Suppressor macrophage treated with lipopolysaccharide for 1 hour (primary cell): ENCODE measurements around the gene ZNF33A.
"Not testable (repeated sequence)": the region's sequence is repeated elsewhere in the genome, so short reads cannot be mapped to it uniquely, and the experiment has no call there.

Source experiments
- DNase-seq, 3 donors: peaks; one replicate each; pipeline ENCODE4 v3.0.0-alpha.2; 2020 to 2022

The ZNF33A gene

DNA sequence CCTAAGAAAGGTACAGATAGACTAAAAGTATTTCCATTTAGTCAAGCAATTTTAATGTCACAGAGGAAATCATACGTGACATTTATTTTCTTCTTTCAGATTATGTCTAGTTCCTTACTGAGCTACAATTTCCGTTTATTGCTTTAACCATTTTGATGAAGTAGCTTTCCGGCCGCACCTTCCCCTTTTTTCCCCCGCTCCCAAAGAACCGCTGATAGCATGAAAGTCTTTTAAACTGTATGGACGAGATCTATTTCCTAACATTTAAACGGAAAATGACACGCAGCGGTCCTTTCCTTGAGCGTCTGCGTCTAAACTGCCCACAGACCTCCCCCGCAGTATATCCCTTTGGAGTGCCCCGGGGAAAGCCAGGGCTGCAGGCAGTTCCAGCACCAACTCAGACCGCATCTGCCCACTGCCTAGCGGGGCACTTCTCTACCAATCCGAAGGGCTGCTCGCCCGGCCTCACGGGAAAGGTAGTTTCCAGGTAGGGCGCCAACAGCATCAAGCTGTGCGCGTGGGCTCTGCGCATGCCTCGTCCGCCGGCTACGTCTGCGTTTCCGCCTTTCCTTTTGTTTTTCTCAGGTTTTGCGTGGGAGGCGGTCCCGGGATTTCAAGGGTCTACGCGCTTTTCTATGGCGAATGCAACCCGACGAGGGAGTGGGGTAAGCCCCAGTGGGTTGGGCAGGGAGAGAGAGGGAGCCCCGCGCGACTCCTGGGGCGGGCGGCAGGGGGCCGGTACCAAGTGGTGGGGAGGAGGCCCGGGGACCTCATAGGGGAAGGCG is at the start of gene ZNF33A:
Gene ZNF33A, plus strand, starts transcription at position 557 of the 785 bp plus-strand sequence. CDS start 1,667 bp downstream, outside the sequence.
- peak; percentile 98 to 100 (median 98) for DNase-seq

DNA sequence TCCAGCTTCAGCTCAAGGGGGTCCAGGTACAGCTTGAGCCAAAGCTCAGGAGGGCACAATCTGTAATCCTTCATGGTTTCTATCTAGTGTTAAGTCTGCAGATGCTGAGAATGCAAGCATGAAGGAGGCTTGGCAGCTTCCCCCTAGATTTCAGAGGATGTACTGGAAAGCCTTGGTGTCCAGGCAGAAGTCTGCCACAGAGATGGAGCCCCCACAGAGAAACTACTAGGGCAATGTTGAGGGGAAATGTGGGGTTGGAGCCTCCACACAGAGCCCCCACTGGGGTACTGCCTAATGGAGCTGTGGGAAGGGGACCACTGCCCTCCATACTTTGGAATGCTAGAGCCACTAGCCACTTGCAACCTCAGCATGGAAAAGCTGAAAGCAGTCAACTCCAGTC is 45.5 kb upstream of the ZNF33A start:
- no peak for DNase-seq

DNA sequence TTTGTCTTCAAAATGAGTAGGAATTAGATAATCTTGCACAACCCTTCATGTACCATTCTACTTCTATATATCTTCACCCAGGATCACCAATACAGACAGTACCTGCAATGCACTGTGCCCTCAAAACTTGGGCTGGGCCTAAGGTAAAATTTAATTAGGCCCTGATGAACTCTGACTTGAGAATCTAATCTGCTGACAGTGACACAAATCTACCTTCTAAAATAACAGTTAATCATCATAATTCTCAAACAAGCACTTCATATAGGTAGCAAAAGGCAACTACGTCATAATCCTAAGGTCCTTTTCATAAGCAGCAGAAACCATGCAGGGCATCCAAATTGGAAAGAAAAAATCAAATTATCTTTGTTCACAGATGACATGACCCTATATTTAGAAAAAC is 38.1 kb upstream of the ZNF33A start:
- no peak for DNase-seq

DNA sequence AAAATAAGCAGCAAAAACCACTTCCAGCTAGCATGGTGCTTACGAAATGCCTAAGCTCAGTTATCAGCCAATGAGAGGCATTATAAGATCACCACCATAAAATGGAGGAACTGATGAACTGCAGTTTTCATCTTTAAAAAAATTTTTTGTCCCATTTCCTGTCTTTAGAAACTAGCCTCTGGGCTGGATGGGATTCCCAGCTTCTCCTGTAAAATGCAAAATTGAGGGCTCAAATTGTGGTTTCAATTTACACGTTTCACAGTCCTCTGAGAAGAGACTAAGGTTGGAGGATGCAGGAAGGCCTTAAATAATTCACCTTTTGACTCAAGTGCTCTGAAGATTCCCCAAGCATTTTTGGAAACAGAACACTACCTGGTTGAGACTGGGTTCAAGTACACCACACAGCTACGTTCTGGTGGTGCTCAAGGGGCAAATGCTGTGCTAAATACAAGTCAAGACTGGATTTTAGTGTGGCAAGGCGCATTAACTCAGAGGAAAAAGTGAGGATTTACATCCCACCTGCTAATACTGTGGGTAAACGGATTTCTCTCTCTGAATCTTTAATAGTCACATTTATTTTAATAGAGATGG is 35.0 kb upstream of the ZNF33A start:
- DNase-seq: peak; percentile 21 to 53 (median 52)

DNA sequence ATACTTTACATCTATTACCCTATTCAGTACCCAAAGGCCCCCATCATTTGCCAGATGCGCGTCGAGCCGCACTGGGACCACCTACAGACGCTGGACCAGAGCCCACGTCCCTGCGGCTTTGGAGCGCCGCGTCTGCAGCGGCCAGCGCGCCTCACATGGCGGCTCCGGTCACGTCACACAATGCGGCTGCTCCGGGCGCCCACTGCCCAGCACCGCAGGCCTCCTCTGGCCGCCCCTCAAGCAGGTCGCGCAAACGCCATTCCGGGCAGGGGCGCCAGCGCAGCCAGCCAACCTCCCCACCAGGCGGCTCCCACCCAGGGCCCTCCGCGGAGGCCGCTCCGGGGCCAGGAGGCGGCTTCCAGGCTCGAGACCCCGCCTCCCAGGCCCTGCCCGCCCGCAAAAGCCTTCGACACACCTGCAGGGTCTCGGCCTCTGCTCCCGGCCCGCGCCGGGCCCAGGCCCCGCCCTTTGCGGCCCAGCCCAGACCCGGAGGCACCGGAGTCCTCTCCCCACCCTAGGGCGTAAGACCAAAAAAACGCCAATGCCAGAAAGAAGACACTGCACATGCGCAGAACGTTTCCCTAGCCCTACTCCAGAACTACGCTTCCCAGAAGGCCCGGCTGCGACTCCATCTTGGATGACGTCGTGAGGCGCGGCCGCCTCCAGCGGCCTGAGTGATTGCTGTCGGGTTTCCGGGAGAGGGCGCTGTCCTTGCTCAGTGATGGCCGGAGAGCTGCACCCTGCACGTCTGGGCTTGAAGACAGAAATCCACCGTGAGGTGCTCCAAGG is 34.2 kb upstream of the ZNF33A start, which contains the start of gene ZNF25:
Gene ZNF25, minus strand, starts transcription at position 557 of the 789 bp plus-strand sequence. CDS start 4,925 bp downstream, outside the sequence.
- peak; percentile 98 to 100 (median 99) for DNase-seq

DNA sequence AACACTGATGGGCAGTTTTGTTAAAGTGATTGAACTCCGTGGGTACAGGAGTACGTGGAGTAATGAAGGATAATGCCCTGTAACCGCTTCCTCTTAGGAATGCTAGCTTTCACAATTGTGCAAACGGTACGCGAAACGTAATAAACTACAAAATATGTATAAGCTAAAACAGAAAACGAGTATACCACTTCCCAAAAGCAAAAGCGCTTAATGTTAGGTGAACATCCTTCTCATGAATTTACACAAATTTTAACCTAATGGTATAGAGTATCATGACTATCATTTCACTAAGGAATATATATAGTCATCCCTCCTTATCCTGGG is 33.6 kb upstream of the ZNF33A start:
- DNase-seq: no peak

DNA sequence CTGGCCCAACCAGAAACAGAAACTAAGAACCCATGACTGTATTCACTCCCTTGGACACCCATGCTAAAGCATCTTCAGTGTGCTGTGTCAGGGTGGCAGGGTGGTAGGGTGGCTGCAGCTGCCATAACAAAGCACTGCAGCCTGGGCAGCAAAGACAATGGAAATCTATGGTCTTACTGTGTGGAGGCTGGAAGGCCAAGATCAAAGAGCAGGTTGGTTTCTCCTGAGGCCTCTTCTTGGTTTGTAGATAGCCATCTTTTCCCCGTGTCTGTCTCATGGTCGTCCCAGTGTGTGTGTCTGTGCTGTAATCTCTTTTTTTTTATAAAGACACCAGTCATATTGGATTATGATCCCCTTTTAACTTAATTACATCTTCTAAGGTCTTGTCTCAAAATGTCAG is 18.8 kb upstream of the ZNF33A start:
- no peak for DNase-seq

DNA sequence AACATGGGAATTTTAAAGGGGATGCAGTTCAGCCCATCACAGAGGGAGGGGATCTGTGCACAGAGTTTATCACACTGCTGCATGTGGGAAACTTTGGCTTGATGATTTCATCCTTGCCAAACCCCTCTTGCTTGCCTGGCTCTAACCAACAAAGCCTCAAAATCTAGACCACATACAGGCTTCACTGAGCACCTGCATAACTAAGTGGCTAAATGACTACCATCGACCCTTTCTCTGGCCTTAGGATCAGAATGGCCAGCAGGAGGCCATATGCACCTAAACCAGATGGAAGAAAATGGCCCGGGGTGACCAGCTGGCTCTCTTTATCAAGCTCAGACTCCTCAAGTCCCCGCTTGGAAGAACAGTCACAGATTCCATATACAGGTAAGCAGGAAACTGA is 18.4 kb upstream of the ZNF33A start:
- DNase-seq: peak in 1 of 3 donors; percentile 20

DNA sequence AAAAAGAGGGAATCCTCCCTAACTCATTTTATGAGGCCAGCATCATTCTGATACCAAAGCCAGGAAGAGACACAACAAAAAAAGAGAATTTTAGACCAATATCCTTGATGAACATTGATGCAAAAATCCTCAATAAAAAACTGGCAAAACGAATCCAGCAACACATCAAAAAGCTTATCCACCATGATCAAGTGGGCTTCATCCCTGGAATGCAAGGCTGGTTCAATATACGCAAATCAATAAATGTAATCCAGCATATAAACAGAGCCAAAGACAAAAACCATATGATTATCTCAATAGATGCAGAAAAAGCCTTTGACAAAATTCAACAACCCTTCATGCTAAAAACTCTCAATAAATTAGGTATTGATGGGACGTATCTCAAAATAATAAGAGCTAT is 11.6 kb upstream of the ZNF33A start:
- not testable (repeated sequence) for DNase-seq

DNA sequence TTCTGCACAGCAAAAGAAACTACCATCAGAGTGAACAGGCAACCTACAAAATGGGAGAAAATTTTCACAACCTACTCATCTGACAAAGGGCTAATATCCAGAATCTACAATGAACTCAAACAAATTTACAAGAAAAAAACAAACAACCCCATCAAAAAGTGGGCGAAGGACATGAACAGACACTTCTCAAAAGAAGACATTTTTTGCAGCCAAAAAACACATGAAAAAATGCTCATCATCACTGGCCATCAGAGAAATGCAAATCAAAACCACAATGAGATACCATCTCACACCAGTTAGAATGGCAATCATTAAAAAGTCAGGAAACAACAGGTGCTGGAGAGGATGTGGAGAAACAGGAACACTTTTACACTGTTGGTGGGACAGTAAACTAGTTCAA is 10.0 kb upstream of the ZNF33A start:
- DNase-seq: not testable (repeated sequence)

DNA sequence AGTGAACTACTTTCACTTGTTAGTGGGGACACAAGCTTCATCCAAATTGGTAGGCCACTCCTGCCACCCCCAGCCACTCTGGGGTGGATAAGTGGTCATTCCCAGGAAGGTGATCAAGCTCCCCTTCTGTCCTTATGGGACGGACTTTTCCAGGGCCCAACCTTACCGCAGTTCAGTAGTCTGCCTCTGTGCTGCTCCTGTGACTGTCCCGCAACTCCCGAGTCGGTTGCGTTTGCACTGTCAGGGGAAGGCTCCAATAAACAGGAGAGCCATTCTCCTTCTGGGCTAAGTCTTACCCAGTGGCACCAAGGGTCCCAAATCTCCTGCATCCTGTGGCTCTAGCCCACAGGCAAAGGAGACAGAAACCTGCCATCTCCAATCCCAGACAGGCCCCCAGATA is 7.4 kb upstream of the ZNF33A start:
- no peak for DNase-seq

DNA sequence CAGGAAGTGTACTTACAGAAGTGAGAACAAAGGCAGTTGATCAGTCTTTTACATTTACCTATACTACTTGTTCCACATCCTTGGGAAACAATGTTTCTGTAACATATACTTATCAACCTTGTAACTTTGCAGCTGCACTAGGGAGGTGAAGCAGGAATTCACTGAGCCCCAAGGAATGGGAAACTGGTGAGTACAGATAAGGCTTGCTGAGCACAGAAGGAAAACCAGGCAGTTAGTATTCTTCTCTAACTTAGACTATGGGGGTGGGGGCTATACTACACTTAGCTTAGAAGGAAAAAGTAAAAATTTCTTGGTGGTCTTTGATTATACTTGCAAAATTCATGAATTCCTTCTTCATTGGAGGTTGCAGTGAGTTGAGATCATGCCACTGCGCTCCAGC is 6.9 kb upstream of the ZNF33A start:
- no peak for DNase-seq

DNA sequence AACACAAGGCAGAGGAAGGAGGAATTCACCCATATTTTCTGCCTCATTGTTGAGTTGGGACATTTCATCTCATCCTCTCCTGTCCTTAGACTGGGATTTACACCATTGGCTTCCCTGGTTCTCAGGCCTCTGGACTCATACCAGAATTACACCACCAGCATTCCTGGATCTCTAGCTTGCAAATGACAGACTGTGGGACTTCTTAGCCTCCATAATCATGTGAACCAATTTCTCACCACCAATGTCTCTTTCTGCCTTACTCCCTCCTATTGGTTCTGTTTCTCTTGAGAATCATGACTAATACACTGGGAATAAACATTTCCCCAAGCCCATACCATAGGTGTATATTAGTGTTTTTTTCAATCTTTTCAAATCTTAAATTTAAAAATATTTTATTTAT is 2.9 kb upstream of the ZNF33A start:
- DNase-seq: peak; percentile 53 to 71 (median 57)

DNA sequence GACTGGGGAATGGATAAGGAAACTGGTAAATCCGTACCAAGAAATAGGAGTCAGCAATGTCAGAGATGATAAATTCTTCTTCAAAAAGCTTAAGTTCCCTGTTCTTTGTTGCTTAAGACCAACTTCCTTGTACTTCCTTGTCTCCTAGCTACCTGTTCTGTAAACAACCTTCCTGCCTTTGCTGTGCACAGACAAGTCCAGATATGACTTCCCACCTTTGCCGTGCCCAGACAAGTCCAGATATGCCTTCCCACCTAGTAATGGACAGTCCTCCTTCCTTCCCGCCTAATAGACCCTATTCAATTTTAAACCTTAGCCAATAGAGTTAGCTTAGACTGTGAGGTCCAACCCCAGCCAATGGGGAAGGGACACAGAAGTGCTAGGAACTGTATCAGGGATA is 2.5 kb upstream of the ZNF33A start:
- peak in 2 of 3 donors; percentile 43 to 65 for DNase-seq

DNA sequence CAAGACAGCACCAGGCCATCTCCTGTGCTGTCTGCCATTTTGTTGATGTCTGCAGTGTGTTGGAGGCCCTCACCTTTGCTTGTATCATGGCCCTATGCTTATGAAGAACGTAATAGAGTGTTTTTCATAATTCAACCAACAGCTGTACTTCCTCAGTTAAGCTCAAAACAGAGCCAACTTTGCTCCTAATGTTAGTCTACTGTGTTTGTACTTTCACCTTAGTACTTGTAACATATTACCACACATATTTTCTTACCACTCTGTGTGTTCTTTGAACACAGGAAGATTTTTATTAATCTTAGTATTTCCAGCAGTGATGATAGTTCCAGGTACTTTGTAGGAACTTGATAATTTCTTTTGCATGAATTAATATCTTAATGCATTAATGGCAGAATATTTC is 5.9 kb downstream of the ZNF33A start:
- no peak for DNase-seq

DNA sequence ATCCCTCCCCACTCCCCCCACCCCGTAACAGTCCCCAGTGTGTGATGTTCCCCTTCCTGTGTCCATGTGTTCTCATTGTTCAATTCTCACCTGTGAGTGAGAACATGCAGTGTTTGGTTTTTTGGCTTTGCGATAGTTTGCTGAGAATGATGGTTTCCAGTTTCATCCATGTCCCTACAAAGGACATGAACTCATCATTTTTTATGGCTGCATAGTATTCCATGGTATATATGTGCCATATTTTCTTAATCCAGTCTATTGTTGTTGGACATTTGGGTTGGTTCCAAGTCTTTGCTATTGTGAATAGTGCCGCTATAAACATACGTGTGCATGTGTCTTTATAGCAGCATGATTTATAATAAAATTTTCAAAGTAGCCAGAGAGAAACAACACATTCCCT is 8.6 kb downstream of the ZNF33A start:
- DNase-seq: not testable (repeated sequence)

DNA sequence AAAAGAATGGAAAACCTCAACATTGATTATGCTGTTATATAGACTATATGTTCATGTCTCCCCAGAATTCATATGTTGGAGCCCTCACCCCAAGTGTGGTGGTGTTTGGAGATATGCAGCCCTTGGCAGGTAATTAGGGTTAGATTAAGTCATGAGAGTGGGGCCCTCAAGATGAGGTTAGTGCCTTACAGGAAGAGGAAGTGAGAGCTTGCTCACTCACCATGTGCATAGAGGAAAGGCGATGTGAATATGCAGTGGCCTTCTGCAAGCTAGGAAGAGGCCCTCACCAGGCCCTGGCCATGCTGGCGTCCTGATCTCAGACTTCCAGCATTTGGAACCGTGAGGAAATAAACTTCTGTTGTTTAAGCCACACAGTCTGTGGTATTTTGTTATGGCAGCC is 14.8 kb downstream of the ZNF33A start:
- DNase-seq: peak; percentile 22 to 31 (median 27)

DNA sequence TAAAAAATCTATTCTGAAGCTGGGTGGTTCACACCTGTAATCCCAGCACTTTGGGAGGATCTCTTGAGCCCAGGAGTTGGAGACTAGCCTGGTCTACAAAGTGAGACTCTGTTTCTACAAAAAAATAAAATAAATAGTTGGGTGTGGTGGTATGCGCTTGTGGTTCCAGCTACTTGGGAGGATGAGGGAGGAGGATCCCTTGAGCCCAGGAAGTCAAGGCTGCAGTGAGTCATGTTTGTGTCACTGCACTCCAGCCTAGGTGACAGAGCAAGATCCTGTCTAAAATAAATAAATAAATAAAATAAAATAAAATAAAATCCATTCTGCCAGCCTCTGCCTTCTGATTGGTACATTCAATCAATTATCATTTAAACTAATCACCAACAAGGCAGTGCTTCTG is 17.5 kb downstream of the ZNF33A start:
- peak in 2 of 3 donors; percentile 23 to 33 for DNase-seq

DNA sequence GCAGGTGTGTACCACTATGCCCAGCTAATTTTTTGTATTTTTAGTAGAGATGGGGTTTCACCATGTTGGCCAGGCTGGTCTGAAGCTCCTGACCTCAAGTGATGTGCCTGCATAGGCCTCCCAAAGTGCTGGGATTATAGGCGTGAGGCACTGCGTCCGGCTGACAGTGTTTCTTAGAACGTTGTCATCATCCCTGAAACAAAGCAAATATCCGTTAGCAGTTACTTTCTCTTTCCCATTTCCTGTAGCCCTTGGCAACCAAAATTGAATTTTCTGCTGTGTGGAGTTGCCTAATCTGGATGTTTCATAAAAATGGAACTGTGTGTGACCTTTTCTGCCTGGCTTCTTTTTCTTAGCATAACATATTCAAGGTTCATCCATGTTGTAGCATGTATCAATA is 22.4 kb downstream of the ZNF33A start:
- peak; percentile 45 to 65 (median 54) for DNase-seq

DNA sequence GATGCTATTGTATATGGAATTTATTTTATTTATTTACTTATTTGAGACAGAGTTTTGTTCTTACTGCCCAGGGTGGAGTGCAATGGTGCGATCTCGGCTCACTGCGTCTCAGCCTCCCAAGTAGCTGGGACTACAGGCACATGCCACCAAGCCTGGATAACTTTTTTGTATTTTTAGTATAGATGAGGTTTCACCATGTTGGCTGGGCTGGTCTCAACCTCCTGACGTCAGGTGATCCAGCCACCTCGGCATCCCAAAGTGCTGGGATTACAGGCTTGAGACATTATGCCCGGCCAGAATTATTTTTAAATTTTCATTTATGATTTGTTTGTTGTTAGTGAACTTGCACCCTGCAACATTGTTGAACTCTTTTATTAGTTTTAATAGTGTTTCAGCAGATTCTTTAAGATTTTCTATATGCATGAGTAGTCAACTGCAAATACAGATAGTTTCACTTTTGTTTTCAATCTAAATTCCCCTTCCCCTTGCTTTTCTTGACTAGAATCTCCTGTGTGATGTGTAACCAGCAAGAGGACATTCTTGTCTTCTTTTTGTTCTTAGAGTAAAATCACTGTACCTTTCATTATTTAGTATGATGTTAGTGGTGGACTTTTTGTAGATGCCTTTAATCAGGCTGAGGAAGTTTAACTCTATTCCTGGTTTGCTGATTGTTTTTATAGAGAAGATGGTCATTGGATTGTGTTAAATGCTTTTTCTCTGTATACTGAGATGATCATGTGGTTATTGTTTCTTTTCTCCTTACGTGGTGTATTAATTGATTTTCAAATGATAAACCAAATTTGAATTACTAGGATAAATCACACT is 27.8 kb downstream of the ZNF33A start:
- peak; percentile 29 to 61 (median 49) for DNase-seq

DNA sequence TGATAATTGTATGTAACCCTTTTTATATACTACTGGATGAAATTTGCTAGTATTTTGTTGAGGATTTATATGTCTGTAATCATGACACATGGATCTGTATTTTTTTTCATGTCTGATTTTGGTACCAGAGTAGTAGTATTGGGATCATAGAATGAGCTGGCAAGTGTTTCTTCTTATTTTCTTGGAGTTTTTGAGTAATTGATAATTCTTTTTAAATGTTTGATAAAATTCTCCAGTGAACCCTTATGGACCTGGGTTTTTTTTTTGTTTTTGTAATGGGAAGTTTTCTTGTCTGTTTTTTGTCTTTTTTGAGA is 28.4 kb downstream of the ZNF33A start:
- no peak for DNase-seq

DNA sequence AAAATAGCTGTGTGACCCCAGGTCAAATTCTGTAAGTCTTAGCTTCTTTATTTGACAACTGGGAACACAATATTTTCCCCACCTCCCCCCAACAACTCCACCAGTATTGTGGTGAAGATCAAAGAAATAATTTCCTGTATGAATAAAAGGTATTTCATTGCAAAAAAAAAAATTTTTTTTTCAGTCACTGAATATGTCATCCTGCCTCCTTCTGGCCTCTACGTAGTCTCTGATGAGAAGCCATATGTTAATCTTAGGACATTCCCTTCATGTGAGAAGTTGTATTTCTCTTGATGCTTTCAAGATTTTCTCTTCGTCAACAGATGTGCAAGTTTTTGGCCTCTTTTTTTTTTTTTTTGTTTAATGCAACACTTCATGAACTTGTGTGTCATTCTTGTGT is 33.0 kb downstream of the ZNF33A start:
- no peak for DNase-seq

DNA sequence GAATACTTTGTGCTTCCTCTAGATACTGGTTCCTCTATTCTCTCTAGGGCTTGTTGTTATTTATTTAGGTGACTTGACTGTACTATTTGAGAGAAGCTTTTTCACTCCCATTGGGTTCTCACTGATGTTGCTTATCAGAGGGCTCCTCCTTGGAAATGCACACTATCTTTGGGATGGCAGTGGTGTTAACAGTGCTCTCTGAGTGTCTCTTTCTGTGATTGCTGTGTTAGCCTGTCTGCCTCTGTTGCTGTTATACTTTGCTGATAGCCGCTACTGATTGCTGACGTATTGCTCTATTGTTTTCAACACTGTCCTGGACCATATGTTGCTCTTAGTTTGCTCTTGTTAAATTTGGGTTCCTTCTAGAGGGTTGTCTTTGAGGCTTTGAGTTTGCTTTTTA is 34.7 kb downstream of the ZNF33A start:
- DNase-seq: no peak
